Measurements from ENCODE around the gene GREB1. TPM values are rescaled to one million over a fixed set of nuclear protein-coding genes. Genes with fewer than 3 reads are reported as not detected.

The GREB1 gene
- total RNA-seq, 1 donor from 2014 or later, result 26.6 TPM

DNA sequence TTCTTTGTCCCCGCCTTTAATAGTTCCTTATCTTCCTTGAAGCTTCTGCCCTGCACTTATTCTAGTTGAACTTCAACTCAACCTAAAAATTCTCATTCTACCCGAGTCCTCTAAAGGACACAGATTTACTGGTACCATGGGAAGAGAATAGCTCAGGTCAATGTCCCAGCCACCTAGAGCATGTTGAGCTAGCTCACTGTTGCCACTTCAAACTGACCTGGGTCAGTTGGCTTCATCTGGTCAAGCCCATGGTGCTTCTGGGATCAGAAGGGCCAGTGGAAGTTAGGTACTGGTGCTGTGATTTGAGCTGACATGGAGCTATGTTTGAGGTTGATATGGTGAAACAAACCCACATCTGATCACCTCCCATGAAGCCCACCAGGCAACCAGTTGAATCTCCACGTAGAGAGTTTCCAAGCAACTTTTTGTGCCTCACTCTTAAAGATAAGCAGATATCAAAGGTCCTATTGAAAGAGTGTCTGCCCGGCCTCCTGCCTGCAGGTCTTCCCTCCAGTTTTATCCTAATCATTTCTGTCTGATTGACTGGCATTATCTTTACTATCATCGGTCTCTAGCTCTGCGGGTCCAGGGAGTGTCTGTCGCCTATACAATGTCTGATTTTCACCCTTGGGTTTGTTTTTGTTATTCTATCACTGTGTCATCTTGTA lies 17.2 kb downstream of the GREB1 start:
- Mint-ChIP-seq H3K36me3 (peaks cover 5% of the 10 kb centered on the region), H3K27me3 (ENCODE audit: low read depth) (no peaks in the 10 kb centered on the region), H3K4me1 (peaks cover 12% of the 10 kb centered on the region), H3K27ac (no peak overlapping the region), H3K9me3 (peaks cover 4% of the 10 kb centered on the region), H3K4me3 (no peak overlapping the region)
- DNase-seq (ENCODE audit: low spot score in 2 of 2, unreplicated experiment in 2 of 2), result no peak
- TF ChIP-seq, protein P1, sequence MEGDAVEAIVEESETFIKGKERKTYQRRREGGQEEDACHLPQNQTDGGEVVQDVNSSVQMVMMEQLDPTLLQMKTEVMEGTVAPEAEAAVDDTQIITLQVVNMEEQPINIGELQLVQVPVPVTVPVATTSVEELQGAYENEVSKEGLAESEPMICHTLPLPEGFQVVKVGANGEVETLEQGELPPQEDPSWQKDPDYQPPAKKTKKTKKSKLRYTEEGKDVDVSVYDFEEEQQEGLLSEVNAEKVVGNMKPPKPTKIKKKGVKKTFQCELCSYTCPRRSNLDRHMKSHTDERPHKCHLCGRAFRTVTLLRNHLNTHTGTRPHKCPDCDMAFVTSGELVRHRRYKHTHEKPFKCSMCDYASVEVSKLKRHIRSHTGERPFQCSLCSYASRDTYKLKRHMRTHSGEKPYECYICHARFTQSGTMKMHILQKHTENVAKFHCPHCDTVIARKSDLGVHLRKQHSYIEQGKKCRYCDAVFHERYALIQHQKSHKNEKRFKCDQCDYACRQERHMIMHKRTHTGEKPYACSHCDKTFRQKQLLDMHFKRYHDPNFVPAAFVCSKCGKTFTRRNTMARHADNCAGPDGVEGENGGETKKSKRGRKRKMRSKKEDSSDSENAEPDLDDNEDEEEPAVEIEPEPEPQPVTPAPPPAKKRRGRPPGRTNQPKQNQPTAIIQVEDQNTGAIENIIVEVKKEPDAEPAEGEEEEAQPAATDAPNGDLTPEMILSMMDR (IDR thresholded peaks at IDR 0.05; ENCODE audit: unreplicated experiment), result no peak

DNA sequence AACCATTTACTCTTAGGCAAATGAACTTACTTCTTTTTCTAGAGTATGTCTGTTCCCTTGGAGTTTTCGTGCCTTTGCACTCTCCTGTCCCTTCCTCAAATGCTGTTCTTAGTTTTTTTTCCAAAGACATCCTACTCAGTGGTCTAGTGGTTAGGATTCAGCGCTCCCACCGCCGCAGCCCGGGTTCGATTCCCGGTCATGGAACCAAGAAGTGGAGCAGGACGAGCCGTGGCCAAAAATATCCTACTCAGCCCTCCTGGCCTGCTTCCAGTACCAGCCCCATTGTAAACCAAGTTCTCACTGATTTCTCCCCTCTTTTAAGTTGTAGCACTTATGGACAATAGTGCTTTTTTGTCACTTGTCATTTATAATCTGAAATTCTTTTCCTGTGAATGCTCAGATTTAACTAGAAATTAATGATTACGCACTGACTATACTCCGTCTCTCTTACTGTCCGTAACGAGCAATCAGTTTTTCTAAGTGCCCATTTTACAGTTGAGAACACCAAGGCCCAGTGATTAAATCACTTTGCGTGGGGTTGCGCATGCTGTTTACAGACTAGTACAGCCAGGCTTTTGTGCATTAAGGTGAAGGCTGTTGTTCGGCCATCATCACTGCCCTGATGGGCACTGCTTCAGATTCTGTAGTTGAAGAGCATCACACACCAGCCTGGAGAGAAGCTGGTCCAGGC lies 17.9 kb downstream of the GREB1 start:
- TF ChIP-seq, protein P1 (IDR thresholded peaks at IDR 0.05; ENCODE audit: unreplicated experiment), result no peak
- H3K36me3 Mint-ChIP-seq, result peaks cover 5% of the 10 kb centered on the region

DNA sequence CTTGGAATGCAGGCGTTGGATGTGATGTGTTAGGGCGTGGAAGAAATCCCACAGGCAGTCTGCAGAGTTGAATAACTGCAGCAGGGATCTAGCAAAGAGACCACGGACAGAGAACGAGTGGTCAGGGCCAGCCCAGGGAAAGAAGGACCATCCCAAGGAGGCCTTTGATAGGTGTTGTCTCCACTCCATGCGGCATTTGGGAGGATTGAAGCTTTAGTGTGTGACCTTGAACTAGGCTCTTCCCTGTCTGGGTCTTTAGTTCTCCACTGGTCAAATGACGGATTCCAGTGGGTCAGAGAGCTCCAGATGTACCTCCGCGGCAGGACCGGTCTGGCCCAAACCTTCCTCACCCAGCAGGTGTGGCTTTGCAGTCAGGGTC lies 18.4 kb downstream of the GREB1 start:
- Mint-ChIP-seq H3K27me3 (ENCODE audit: low read depth) (no peaks in the 10 kb centered on the region), H3K9me3 (peaks cover 4% of the 10 kb centered on the region), H3K27ac (no peak overlapping the region), H3K4me3 (no peak overlapping the region), H3K4me1 (peaks cover 12% of the 10 kb centered on the region), H3K36me3 (peaks cover 5% of the 10 kb centered on the region)
- DNase-seq (ENCODE audit: low spot score in 2 of 2, unreplicated experiment in 2 of 2), result peak in 1 of 2 experiments; percentile 20
- TF ChIP-seq, protein P1 (IDR thresholded peaks at IDR 0.05; ENCODE audit: unreplicated experiment), result no peak

More for the DNA sequence above, 17.9 kb downstream of the GREB1 start:
- Mint-ChIP-seq H3K27me3 (ENCODE audit: low read depth) (no peaks in the 10 kb centered on the region), H3K4me3 (no peak overlapping the region), H3K4me1 (peaks cover 12% of the 10 kb centered on the region), H3K9me3 (peaks cover 4% of the 10 kb centered on the region), H3K27ac (no peak overlapping the region)
- no peak for DNase-seq (ENCODE audit: low spot score in 2 of 2, unreplicated experiment in 2 of 2)

DNA sequence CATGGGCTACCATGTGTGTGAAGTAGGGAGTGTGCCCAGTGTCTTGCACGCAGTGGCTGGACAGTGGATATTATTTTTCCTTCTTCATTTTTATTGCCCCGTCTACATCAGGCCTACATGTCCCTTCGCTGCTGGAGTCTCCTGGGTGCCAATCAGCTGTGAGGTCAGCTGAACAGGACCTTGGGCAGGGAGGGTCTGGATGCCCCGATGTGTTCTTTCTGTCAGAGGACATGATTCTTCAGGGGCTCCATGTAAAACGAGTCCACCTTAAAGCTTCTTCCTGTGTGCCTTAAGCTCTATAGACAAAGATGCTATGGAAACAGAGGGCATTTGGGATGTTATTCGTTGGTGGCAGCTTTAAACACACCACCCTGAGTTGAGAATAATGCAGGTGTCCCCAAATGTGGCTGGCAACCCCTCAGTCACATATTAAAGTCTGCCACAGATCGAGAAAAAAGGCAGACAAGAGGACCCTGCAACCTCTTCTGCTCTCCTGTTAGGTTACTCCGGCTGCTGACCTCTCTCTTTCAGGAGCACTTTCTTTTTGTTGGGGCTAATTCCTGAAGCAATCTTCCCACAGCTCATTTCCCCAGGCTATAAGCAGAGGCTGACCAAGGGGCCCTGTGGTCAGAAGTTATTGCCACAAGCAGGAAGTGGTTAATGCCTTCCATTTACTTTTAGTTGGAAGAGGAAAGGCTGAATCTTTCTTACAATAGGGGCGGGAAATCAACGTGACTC lies 20.0 kb downstream of the GREB1 start:
- peaks cover 22% of the 10 kb centered on the region for H3K4me1 Mint-ChIP-seq

DNA sequence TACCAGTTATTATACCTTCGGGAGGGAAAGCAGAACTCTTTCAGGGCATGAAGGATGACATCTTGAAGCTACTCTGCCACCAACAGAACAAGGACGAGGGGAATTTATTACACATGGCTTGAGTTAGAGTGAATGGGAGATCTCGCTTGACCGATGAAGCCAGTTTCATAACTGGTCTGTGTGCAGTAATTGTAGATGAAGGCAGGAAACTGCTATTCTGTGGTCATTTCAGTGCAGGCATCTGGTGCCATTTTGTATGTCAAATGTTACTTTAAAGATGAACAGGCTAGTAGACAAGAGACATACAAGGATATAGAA lies 20.5 kb downstream of the GREB1 start:
- peaks cover 5% of the 10 kb centered on the region for H3K36me3 Mint-ChIP-seq
- TF ChIP-seq, protein P1 (IDR thresholded peaks at IDR 0.05; ENCODE audit: unreplicated experiment), result no peak
- H3K4me1 Mint-ChIP-seq, result peaks cover 27% of the 10 kb centered on the region
- H3K9me3 Mint-ChIP-seq, result peaks cover 4% of the 10 kb centered on the region
- no peak overlapping the region for H3K4me3 Mint-ChIP-seq
- DNase-seq (ENCODE audit: low spot score in 2 of 2, unreplicated experiment in 2 of 2), result no peak
- H3K27ac Mint-ChIP-seq, result peak overlapping the region; percentile 75
- H3K27me3 Mint-ChIP-seq (ENCODE audit: low read depth), result no peaks in the 10 kb centered on the region

More for the DNA sequence above, 20.0 kb downstream of the GREB1 start:
- peaks cover 4% of the 10 kb centered on the region for H3K9me3 Mint-ChIP-seq
- H3K4me3 Mint-ChIP-seq, result no peak overlapping the region
- TF ChIP-seq, protein P1 (IDR thresholded peaks at IDR 0.05; ENCODE audit: unreplicated experiment), result no peak
- H3K36me3 Mint-ChIP-seq, result peaks cover 5% of the 10 kb centered on the region
- no peaks in the 10 kb centered on the region for H3K27me3 Mint-ChIP-seq (ENCODE audit: low read depth)
- H3K27ac Mint-ChIP-seq, result peak overlapping the region; percentile 75
- DNase-seq (ENCODE audit: low spot score in 2 of 2, unreplicated experiment in 2 of 2), result peak in 1 of 2 experiments; percentile 21

Measured in mesothelial cell of epicardium (in vitro differentiated cells).